Measurements from ENCODE around the gene HLA-DMA. TPM values are rescaled to one million over a fixed set of nuclear protein-coding genes. Genes with fewer than 3 reads are reported as not detected.
A peak's percentile ranks its signal among the peaks of the same experiment; 100 is the strongest.

The HLA-DMA gene
- total and polyA plus RNA-seq, 2 of the 4 experiments (the other 2 are of a cell fraction), result 2.3 to 8.3 TPM

DNA sequence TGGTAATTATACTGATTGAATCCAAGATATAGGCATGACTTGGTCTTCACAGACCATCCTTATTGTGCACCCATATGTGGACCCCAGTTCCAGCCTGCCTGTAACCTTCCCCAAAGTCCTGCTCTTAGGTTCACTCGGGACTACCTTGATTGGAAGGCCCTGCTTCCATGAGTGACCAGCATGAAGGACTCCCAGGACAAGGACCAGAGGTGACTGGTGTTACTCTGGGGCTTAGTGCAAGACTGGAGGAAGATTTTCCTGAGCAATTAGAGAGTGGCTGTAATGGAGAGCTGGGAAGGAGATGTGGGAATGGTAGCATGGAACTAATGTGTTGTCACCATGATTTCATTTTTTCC is 30.6 kb upstream of the HLA-DMA start:
- H2AK9ac ChIP-seq (replicated peaks; ENCODE audit: low read depth, low read length, poor library complexity), result no peak overlapping the region
- H4K20me1 ChIP-seq (ENCODE audit: insufficient read depth, low read length), result peaks cover 62% of the 10 kb centered on the region
- H3K4me1 ChIP-seq (ENCODE audit: control insufficient read depth, insufficient read depth, low read length), result no peaks in the 10 kb centered on the region
- H3K23ac ChIP-seq (ENCODE audit: low read depth, low read length), result no peak overlapping the region
- ChIA-PET CTCF (interaction anchor here (1.2 to 3.4 kb wide), 6 partner anchors 11 to 115 kb away, joined by 5 to 29 read pairs (median 14); no protein-coding TSS in a partner anchor), POLR2A (ENCODE audit: unreplicated experiment) (interaction anchor here (1.5 to 2.8 kb wide), 3 partner anchors 10 to 89 kb away, joined by 4 to 27 read pairs (median 6); no protein-coding TSS in a partner anchor)
- no peak overlapping the region for H3K4me2 ChIP-seq (ENCODE audit: low read depth, low read length)
- no peak for DNase-seq
- H3K27ac ChIP-seq (ENCODE audit: insufficient read depth, low read length), result no peak overlapping the region
- WGBS, 2 experiments (ENCODE audit: extremely low coverage in 2 of 2, insufficient read length in 1 of 2), result no CpG with 5 or more reads among the region's 1 CpG
- H2AK5ac ChIP-seq (ENCODE audit: low read depth, low read length), result no peak overlapping the region
- H2AFZ ChIP-seq (replicated peaks; ENCODE audit: low read length, poor library complexity), result no peak overlapping the region
- intact Hi-C loops (cut with micrococcal nuclease) (no loop called here), dilution Hi-C loops (cut with HindIII; ENCODE audit: low sequenced_read_pairs, unreplicated experiment) (no loop called here), in situ Hi-C loops (cut with MboI; ENCODE audit: low sequenced_read_pairs) (no loop called here)
- TF ChIP-seq, protein P1, sequence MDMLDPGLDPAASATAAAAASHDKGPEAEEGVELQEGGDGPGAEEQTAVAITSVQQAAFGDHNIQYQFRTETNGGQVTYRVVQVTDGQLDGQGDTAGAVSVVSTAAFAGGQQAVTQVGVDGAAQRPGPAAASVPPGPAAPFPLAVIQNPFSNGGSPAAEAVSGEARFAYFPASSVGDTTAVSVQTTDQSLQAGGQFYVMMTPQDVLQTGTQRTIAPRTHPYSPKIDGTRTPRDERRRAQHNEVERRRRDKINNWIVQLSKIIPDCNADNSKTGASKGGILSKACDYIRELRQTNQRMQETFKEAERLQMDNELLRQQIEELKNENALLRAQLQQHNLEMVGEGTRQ (IDR thresholded peaks at IDR 0.05; ENCODE audit: low read depth, low read length), result no peak
- TF ChIP-seq RFX5 (IDR thresholded peaks at IDR 0.05; ENCODE audit: low read depth, low read length), result no peak
- no peak for TF ChIP-seq MXI1 (IDR thresholded peaks at IDR 0.05; ENCODE audit: borderline replicate concordance, low read depth, low read length)
- no peak for TF ChIP-seq CEBPB (IDR thresholded peaks at IDR 0.05; ENCODE audit: low read depth, low read length)
- no peak for TF ChIP-seq RAD21 (IDR thresholded peaks at IDR 0.05; ENCODE audit: low read length)
- TF ChIP-seq BHLHE40 (IDR thresholded peaks at IDR 0.05; ENCODE audit: low read depth, low read length), result no peak
- TF ChIP-seq RCOR1 (IDR thresholded peaks at IDR 0.05; ENCODE audit: insufficient replicate concordance, low read length), result no peak
- TF ChIP-seq ELK1 (IDR thresholded peaks at IDR 0.05; ENCODE audit: borderline replicate concordance, low read depth, low read length), result no peak
- no peak for TF ChIP-seq POLR2A (IDR thresholded peaks at IDR 0.05; ENCODE audit: low read depth, low read length)
- no peak for TF ChIP-seq CTCF (conservative IDR thresholded peaks at IDR 0.05; ENCODE audit: low read depth, low read length)
- TF ChIP-seq NFE2L2 (IDR thresholded peaks at IDR 0.05; ENCODE audit: low read depth, low read length), result no peak
- no peak for TF ChIP-seq MAFK (IDR thresholded peaks at IDR 0.05; ENCODE audit: low read depth, low read length)
- no peak for TF ChIP-seq CHD1 (IDR thresholded peaks at IDR 0.05; ENCODE audit: low read depth, low read length)
- no peak for TF ChIP-seq FOS (IDR thresholded peaks at IDR 0.05; ENCODE audit: low read depth, low read length)
- no peak for TF ChIP-seq SMC3 (IDR thresholded peaks at IDR 0.05; ENCODE audit: low read depth, low read length)
- no peak for TF ChIP-seq MAZ (IDR thresholded peaks at IDR 0.05; ENCODE audit: borderline replicate concordance, low read depth, low read length)
- H3K9me3 ChIP-seq (ENCODE audit: control insufficient read depth, insufficient read depth, low read length), result no peaks in the 10 kb centered on the region
- H4K91ac ChIP-seq (ENCODE audit: insufficient read depth, low read depth, low read length), result no peak overlapping the region
- no TSS peak for BruUV-seq (replicated peaks)
- peaks cover 19 to 25% of the 10 kb centered on the region in 2 experiments for H3K79me1 ChIP-seq (ENCODE audit: low read depth in 1 of 2, low read length in 2 of 2)
- no peak overlapping the region for H3K9ac ChIP-seq (ENCODE audit: low read depth, low read length)
- H4K5ac ChIP-seq (ENCODE audit: low read depth, low read length), result no peak overlapping the region
- H3K27me3 ChIP-seq (ENCODE audit: control insufficient read depth, insufficient read depth, low read length), result peaks cover 11% of the 10 kb centered on the region
- H3K36me3 ChIP-seq (ENCODE audit: control insufficient read depth, insufficient read depth, low read length), result peaks cover 30% of the 10 kb centered on the region
- no peak overlapping the region for H3K14ac ChIP-seq (replicated peaks; ENCODE audit: low read depth, low read length)
- no peak overlapping the region for H2BK120ac ChIP-seq (ENCODE audit: low read depth, low read length)
- H2BK15ac ChIP-seq (ENCODE audit: low read depth, low read length), result no peak overlapping the region
- no peak overlapping the region for H3K4ac ChIP-seq (ENCODE audit: low read depth, low read length)
- no peak overlapping the region for H3K4me3 ChIP-seq (ENCODE audit: insufficient read depth, low read depth, low read length)
- no peak overlapping the region for H3K18ac ChIP-seq (ENCODE audit: low read depth, low read length)
- no peak overlapping the region for H3K56ac ChIP-seq (ENCODE audit: extremely low read depth, insufficient read depth, low read length)
- no peak; the same call in 1 of the 2 replicates for ATAC-seq (ENCODE audit: low read depth)
- no peak overlapping the region for H2BK20ac ChIP-seq (ENCODE audit: low read depth, low read length)
- no peak overlapping the region for H4K8ac ChIP-seq (ENCODE audit: low read depth in 2 of 2, low read length in 2 of 2)
- H3K9me1 ChIP-seq (ENCODE audit: insufficient read depth, low read length), result peaks cover 5% of the 10 kb centered on the region; the same call in 1 of the 2 replicates
- peak overlapping the region; percentile 3 for H2BK5ac ChIP-seq (ENCODE audit: low read depth, low read length, poor library complexity, severe bottlenecking)
